Measurements from ENCODE around the gene MCIDAS. TPM values are rescaled to one million over a fixed set of nuclear protein-coding genes. Genes with fewer than 3 reads are reported as not detected.

The MCIDAS gene
- total and polyA plus RNA-seq, 2 of the 13 experiments (the other 11 are each of a cell fraction or from before 2014, with no cell fraction given): not detected

- TF ChIP-seq, protein P1, sequence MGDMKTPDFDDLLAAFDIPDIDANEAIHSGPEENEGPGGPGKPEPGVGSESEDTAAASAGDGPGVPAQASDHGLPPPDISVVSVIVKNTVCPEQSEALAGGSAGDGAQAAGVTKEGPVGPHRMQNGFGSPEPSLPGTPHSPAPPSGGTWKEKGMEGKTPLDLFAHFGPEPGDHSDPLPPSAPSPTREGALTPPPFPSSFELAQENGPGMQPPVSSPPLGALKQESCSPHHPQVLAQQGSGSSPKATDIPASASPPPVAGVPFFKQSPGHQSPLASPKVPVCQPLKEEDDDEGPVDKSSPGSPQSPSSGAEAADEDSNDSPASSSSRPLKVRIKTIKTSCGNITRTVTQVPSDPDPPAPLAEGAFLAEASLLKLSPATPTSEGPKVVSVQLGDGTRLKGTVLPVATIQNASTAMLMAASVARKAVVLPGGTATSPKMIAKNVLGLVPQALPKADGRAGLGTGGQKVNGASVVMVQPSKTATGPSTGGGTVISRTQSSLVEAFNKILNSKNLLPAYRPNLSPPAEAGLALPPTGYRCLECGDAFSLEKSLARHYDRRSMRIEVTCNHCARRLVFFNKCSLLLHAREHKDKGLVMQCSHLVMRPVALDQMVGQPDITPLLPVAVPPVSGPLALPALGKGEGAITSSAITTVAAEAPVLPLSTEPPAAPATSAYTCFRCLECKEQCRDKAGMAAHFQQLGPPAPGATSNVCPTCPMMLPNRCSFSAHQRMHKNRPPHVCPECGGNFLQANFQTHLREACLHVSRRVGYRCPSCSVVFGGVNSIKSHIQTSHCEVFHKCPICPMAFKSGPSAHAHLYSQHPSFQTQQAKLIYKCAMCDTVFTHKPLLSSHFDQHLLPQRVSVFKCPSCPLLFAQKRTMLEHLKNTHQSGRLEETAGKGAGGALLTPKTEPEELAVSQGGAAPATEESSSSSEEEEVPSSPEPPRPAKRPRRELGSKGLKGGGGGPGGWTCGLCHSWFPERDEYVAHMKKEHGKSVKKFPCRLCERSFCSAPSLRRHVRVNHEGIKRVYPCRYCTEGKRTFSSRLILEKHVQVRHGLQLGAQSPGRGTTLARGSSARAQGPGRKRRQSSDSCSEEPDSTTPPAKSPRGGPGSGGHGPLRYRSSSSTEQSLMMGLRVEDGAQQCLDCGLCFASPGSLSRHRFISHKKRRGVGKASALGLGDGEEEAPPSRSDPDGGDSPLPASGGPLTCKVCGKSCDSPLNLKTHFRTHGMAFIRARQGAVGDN (CRISPR knock-in tag; IDR thresholded peaks at IDR 0.05): peak; percentile 83
- TF ChIP-seq ZBTB10 (CRISPR knock-in tag; IDR thresholded peaks at IDR 0.05; ENCODE audit: borderline replicate concordance): no peak
- TF ChIP-seq SNRNP70 (IDR thresholded peaks at IDR 0.05; ENCODE audit: low read depth, low read length): no peak
- peak; percentile 54 for TF ChIP-seq SAP130 (CRISPR knock-in tag; IDR thresholded peaks at IDR 0.05; ENCODE audit: low read depth)
- peak; percentile 50 for TF ChIP-seq ZMYM4 (CRISPR knock-in tag; IDR thresholded peaks at IDR 0.05)
- 0 out of 2 replicates have a peak, but pooled peaks have one; percentile 53 for TF ChIP-seq DNMT1 (CRISPR knock-in tag; IDR thresholded peaks at IDR 0.05)
- TF ChIP-seq ARHGAP35 (CRISPR knock-in tag; IDR thresholded peaks at IDR 0.05; ENCODE audit: borderline replicate concordance): 0 out of 2 replicates have a peak, but pooled peaks have one; percentile 54
- no peak for TF ChIP-seq ZBTB25 (CRISPR knock-in tag; IDR thresholded peaks at IDR 0.05)
- TF ChIP-seq, protein P2, sequence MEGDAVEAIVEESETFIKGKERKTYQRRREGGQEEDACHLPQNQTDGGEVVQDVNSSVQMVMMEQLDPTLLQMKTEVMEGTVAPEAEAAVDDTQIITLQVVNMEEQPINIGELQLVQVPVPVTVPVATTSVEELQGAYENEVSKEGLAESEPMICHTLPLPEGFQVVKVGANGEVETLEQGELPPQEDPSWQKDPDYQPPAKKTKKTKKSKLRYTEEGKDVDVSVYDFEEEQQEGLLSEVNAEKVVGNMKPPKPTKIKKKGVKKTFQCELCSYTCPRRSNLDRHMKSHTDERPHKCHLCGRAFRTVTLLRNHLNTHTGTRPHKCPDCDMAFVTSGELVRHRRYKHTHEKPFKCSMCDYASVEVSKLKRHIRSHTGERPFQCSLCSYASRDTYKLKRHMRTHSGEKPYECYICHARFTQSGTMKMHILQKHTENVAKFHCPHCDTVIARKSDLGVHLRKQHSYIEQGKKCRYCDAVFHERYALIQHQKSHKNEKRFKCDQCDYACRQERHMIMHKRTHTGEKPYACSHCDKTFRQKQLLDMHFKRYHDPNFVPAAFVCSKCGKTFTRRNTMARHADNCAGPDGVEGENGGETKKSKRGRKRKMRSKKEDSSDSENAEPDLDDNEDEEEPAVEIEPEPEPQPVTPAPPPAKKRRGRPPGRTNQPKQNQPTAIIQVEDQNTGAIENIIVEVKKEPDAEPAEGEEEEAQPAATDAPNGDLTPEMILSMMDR (CRISPR knock-in tag; IDR thresholded peaks at IDR 0.05): peak; percentile 22; the same call in 1 of the 2 replicates
- TF ChIP-seq ZBTB7B (CRISPR knock-in tag; IDR thresholded peaks at IDR 0.05): 0 out of 2 replicates have a peak, but pooled peaks have one; percentile 20
- 0 out of 2 replicates have a peak, but pooled peaks have one; percentile 53 for TF ChIP-seq ZNF589 (CRISPR knock-in tag; conservative IDR thresholded peaks at IDR 0.05)
- TF ChIP-seq ARNT2 (CRISPR knock-in tag; IDR thresholded peaks at IDR 0.05; ENCODE audit: low read depth): peak; percentile 64; the same call in 1 of the 2 replicates
- peak; percentile 96 for TF ChIP-seq ZBTB14 (CRISPR knock-in tag; IDR thresholded peaks at IDR 0.05)
- no peak for TF ChIP-seq ZSCAN21 (CRISPR knock-in tag; IDR thresholded peaks at IDR 0.05; ENCODE audit: borderline replicate concordance)
- 0 out of 2 replicates have a peak, but pooled peaks have one; percentile 53 for TF ChIP-seq IRF9 (CRISPR knock-in tag; IDR thresholded peaks at IDR 0.05; ENCODE audit: borderline replicate concordance)
These were observed 50.8 kb downstream of the MCIDAS start (continued) for GRCh38 chr5:55176176-55176818.
